Calu3 (cell line): ENCODE measurements around the gene CACNA2D2. TPM values are rescaled to one million over a fixed set of nuclear protein-coding genes. Genes with fewer than 3 reads are reported as not detected.

Experiments used
- BruUV-seq: library from RNA; stranded (reverse); fragments of 400-500 nt; replicated peaks from 2 replicates; lab custom pipeline; 2021; lab: Mats Ljungman, UMichigan
- CTCF ChIA-PET: fragments of 300-600 bp; sonication (Branson Sonifier 250); formaldehyde crosslinking; loops from one replicate; lab custom pipeline; 2022; ENCODE audit warnings: antibody characterized with exemption; lab: Charles Lee
- DNase-seq: peaks from one replicate; pipeline ENCODE4 v3.0.0; 2022
- H3K27ac Mint-ChIP-seq: one replicate; pipeline ENCODE4 v1.8.0; 2022; ENCODE audit warnings: mixed read lengths; ENCODE audit not compliant: unreplicated experiment
- H3K27me3 Mint-ChIP-seq: one replicate; pipeline ENCODE4 v1.8.0; 2022; ENCODE audit warnings: mixed read lengths; ENCODE audit not compliant: unreplicated experiment
- H3K36me3 Mint-ChIP-seq: one replicate; pipeline ENCODE4 v1.8.0; 2022; ENCODE audit warnings: mild to moderate bottlenecking, moderate library complexity, mixed read lengths; ENCODE audit not compliant: insufficient read depth, unreplicated experiment
- H3K4me1 Mint-ChIP-seq: one replicate; pipeline ENCODE4 v1.8.0; 2022; ENCODE audit warnings: mild to moderate bottlenecking, low read depth, mixed read lengths; ENCODE audit not compliant: unreplicated experiment
- H3K4me3 Mint-ChIP-seq: one replicate; pipeline ENCODE4 v1.8.0; 2022; ENCODE audit warnings: mild to moderate bottlenecking, low read depth, moderate library complexity, mixed read lengths; ENCODE audit not compliant: unreplicated experiment
- H3K9me3 Mint-ChIP-seq: one replicate; pipeline ENCODE4 v1.8.0; 2022; ENCODE audit warnings: low read depth, mixed read lengths; ENCODE audit not compliant: unreplicated experiment
- CTCF ChIP-seq: fragments of 200-600 bp; IDR thresholded peaks from one replicate; pipeline ENCODE4 v1.8.0; 2022; ENCODE audit warnings: antibody characterized with exemption; ENCODE audit not compliant: unreplicated experiment
- intact Hi-C: fragments of 100-400 bp; cut with micrococcal nuclease; formaldehyde crosslinking; loops from one replicate; pipeline ENCODE4 v1.10.0; 2022; ENCODE audit not compliant: unreplicated experiment
- total RNA-seq: library from RNA; stranded (reverse); gene quantifications from 2 replicates; pipeline ENCODE4 v1.2.3, GENCODE V29; 2022

The CACNA2D2 gene
- total RNA-seq, 1 experiment from 2014 or later, result 0.12 TPM

- no peaks in the 10 kb centered on the region for H3K4me1 Mint-ChIP-seq
- no peaks in the 10 kb centered on the region for H3K36me3 Mint-ChIP-seq
- no peak for TF ChIP-seq CTCF
- peaks cover 66% of the 10 kb centered on the region for H3K27me3 Mint-ChIP-seq
- intact Hi-C loops, result no loop called here
- H3K27ac Mint-ChIP-seq, result no peak overlapping the region
- BruUV-seq, result no TSS peak
- DNase-seq, result no peak
- no peaks in the 10 kb centered on the region for H3K9me3 Mint-ChIP-seq
- no peak overlapping the region for H3K4me3 Mint-ChIP-seq
- CTCF ChIA-PET, result interaction anchor here (1.4 kb wide), 1 partner anchor 12 kb away, joined by 3 read pairs; no protein-coding TSS in a partner anchor
Measured at GRCh38 chr3:50415816-50416215, 87.6 kb downstream of the CACNA2D2 start.

GRCh38 chr3:50415061-50415460 lies 88.4 kb downstream of the CACNA2D2 start:
- H3K27me3 Mint-ChIP-seq, result peaks cover 74% of the 10 kb centered on the region
- H3K36me3 Mint-ChIP-seq, result no peaks in the 10 kb centered on the region
- DNase-seq, result no peak
- no peaks in the 10 kb centered on the region for H3K4me1 Mint-ChIP-seq
- intact Hi-C loops, result no loop called here
- H3K9me3 Mint-ChIP-seq, result no peaks in the 10 kb centered on the region
- BruUV-seq, result no TSS peak
- H3K4me3 Mint-ChIP-seq, result no peak overlapping the region
- no peak for TF ChIP-seq CTCF
- CTCF ChIA-PET, result interaction anchor here (1.4 kb wide), 1 partner anchor 13 kb away, joined by 3 read pairs; no protein-coding TSS in a partner anchor
- no peak overlapping the region for H3K27ac Mint-ChIP-seq

- H3K4me3 Mint-ChIP-seq, result no peak overlapping the region
- no peak for TF ChIP-seq CTCF
- CTCF ChIA-PET, result no interaction called here
- H3K36me3 Mint-ChIP-seq, result no peaks in the 10 kb centered on the region
- H3K27ac Mint-ChIP-seq, result no peak overlapping the region
- H3K9me3 Mint-ChIP-seq, result no peaks in the 10 kb centered on the region
- DNase-seq, result no peak
- no TSS peak for BruUV-seq
- H3K27me3 Mint-ChIP-seq, result peaks cover 77% of the 10 kb centered on the region
- intact Hi-C loops, result no loop called here
- H3K4me1 Mint-ChIP-seq, result no peaks in the 10 kb centered on the region
Measured at GRCh38 chr3:50414616-50415015, 88.8 kb downstream of the CACNA2D2 start.

GRCh38 chr3:50412231-50412754 lies 91.1 kb downstream of the CACNA2D2 start:
- CTCF ChIA-PET, result no interaction called here
- DNase-seq, result no peak
- H3K4me3 Mint-ChIP-seq, result no peak overlapping the region
- H3K9me3 Mint-ChIP-seq, result no peaks in the 10 kb centered on the region
- H3K27ac Mint-ChIP-seq, result no peak overlapping the region
- intact Hi-C loops, result no loop called here
- TF ChIP-seq CTCF, result no peak
- no peaks in the 10 kb centered on the region for H3K36me3 Mint-ChIP-seq
- no TSS peak for BruUV-seq
- no peaks in the 10 kb centered on the region for H3K4me1 Mint-ChIP-seq
- H3K27me3 Mint-ChIP-seq, result peaks cover 69% of the 10 kb centered on the region
